DND-41 (cell line): Measurements from ENCODE around the gene FOXO3.

Experiments used
- ATAC-seq: fragments of 200-7000 bp; cut with Tn5 transposase; 3 replicates; pipeline ENCODE4 v1.9.1; 2021; ENCODE audit warnings: low read depth; ENCODE audit not compliant: insufficient read depth
- DNase-seq: peaks from one replicate; pipeline ENCODE4 v3.0.0-alpha.2; 2020
- H2AFZ ChIP-seq: 2 replicates; pipeline ENCODE4 v1.6.0; 2012; ENCODE audit warnings: low read depth, low read length
- H3K27ac ChIP-seq: 2 replicates; pipeline ENCODE4 v1.5.1; 2012; ENCODE audit warnings: low read length, inconsistent platforms
- H3K27me3 ChIP-seq: fragments of 200-600 bp; sonication (generic); 2 replicates; pipeline ENCODE4 v1.6.0; 2012; ENCODE audit warnings: low read length, mild to moderate bottlenecking, inconsistent platforms; ENCODE audit not compliant: insufficient read depth, poor library complexity
- H3K36me3 ChIP-seq: 2 replicates; pipeline ENCODE4 v1.5.1; 2012; ENCODE audit warnings: low read length, inconsistent platforms; ENCODE audit not compliant: insufficient read depth
- H3K4me1 ChIP-seq: 2 replicates; pipeline ENCODE4 v1.5.1; 2012; ENCODE audit warnings: mild to moderate bottlenecking, low read length; ENCODE audit not compliant: insufficient read depth
- H3K4me2 ChIP-seq: 2 replicates; pipeline ENCODE4 v1.6.0; 2012; ENCODE audit warnings: mild to moderate bottlenecking, moderate library complexity, low read length, inconsistent platforms; ENCODE audit not compliant: insufficient read depth
- H3K4me3 ChIP-seq, 2 experiments: fragments of 200-600 bp in 1 of 2; shearing (Covaris generic) in 1 of 2; 2 replicates each; pipeline ENCODE4 v1.5.1; 2012 to 2016; ENCODE audit warnings: inconsistent platforms in 2 of 2, low read length in 2 of 2, mild to moderate bottlenecking in 2 of 2, low read depth in 1 of 2, moderate library complexity in 1 of 2
- H3K79me2 ChIP-seq: 2 replicates; pipeline ENCODE4 v1.6.0; 2012; ENCODE audit warnings: low read length, inconsistent platforms; ENCODE audit not compliant: insufficient read depth
- H3K9ac ChIP-seq: 2 replicates; pipeline ENCODE4 v1.6.0; 2012; ENCODE audit warnings: low read depth, mild to moderate bottlenecking, inconsistent platforms, low read length, moderate library complexity
- H3K9me3 ChIP-seq: 2 replicates; pipeline ENCODE4 v1.5.1; 2012; ENCODE audit warnings: low read length, moderate library complexity, mild to moderate bottlenecking, inconsistent platforms; ENCODE audit not compliant: insufficient read depth, severe bottlenecking
- H4K20me1 ChIP-seq: 2 replicates; pipeline ENCODE4 v1.6.0; 2012; ENCODE audit warnings: low read length; ENCODE audit not compliant: insufficient read depth
- CTCF ChIP-seq: IDR thresholded peaks from 2 replicates; pipeline ENCODE4 v1.5.1; 2012; ENCODE audit warnings: borderline replicate concordance, low read length, moderate library complexity, mild to moderate bottlenecking; ENCODE audit not compliant: poor library complexity, severe bottlenecking; ENCODE audit errors: extremely low read depth
- EZH2 ChIP-seq: IDR thresholded peaks from 3 replicates; pipeline ENCODE4 v1.6.1; 2012; ENCODE audit warnings: borderline replicate concordance, low read depth, mild to moderate bottlenecking, moderate library complexity, low read length, inconsistent platforms; ENCODE audit not compliant: severe bottlenecking

FOXO3 gene

GRCh38 chr6:108594640-108595039, 33.9 kb downstream of the FOXO3 start:
- no peak overlapping the region for H3K4me2 ChIP-seq
- H3K27me3 ChIP-seq: no peaks in the 10 kb centered on the region
- H3K36me3 ChIP-seq: no peaks in the 10 kb centered on the region
- H4K20me1 ChIP-seq: peaks cover 31% of the 10 kb centered on the region
- H3K9ac ChIP-seq: no peak overlapping the region
- H2AFZ ChIP-seq: no peak overlapping the region
- no peaks in the 10 kb centered on the region for H3K9me3 ChIP-seq
- TF ChIP-seq CTCF: no peak
- no peak for TF ChIP-seq EZH2
- no peak overlapping the region for H3K27ac ChIP-seq
- peaks cover 34% of the 10 kb centered on the region for H3K4me1 ChIP-seq
- DNase-seq (no peak), ATAC-seq (no peak)
- H3K4me3 ChIP-seq: no peak overlapping the region
- H3K79me2 ChIP-seq: peaks cover 55% of the 10 kb centered on the region

- Histone ChIP-seq H3K9ac (no peak overlapping the region), H3K4me3 (no peak overlapping the region), H3K79me2 (peaks cover 53% of the 10 kb centered on the region), H3K4me2 (no peak overlapping the region), H3K27ac (no peak overlapping the region), H3K4me1 (peaks cover 19% of the 10 kb centered on the region), H3K36me3 (no peaks in the 10 kb centered on the region), H3K27me3 (no peaks in the 10 kb centered on the region), H4K20me1 (peaks cover 31% of the 10 kb centered on the region), H2AFZ (no peak overlapping the region), H3K9me3 (no peaks in the 10 kb centered on the region)
- no peak for TF ChIP-seq CTCF
- no peak for TF ChIP-seq EZH2
- DNase-seq: no peak
- ATAC-seq: no peak
Observed at GRCh38 chr6:108596956-108597355, 36.2 kb downstream of the FOXO3 start.

- H3K4me1 ChIP-seq: peaks cover 11% of the 10 kb centered on the region
Observed at GRCh38 chr6:108597572-108598304, 37.0 kb downstream of the FOXO3 start.

More at GRCh38 chr6:108597572-108598304, 37.0 kb downstream of the FOXO3 start:
- H3K4me3 ChIP-seq: no peak overlapping the region
- peaks cover 56% of the 10 kb centered on the region for H3K79me2 ChIP-seq
- H3K9ac ChIP-seq: no peak overlapping the region
- H3K36me3 ChIP-seq: no peaks in the 10 kb centered on the region
- H3K9me3 ChIP-seq: no peaks in the 10 kb centered on the region
- peaks cover 31% of the 10 kb centered on the region for H4K20me1 ChIP-seq
- H3K27ac ChIP-seq: no peak overlapping the region
- DNase-seq (no peak), ATAC-seq (no peak)
- no peak overlapping the region for H2AFZ ChIP-seq
- no peak overlapping the region for H3K4me2 ChIP-seq
- TF ChIP-seq CTCF (no peak), EZH2 (no peak)
- no peaks in the 10 kb centered on the region for H3K27me3 ChIP-seq
